Suppressor macrophage treated with lipopolysaccharide for 1 hour (primary cell): Measurements from ENCODE around the gene LDLRAD4.

ENCODE experiments used
- DNase-seq, 3 donors: peaks; one replicate each; pipeline ENCODE4 v3.0.0-alpha.2; 2020 to 2022

LDLRAD4 gene

DNA sequence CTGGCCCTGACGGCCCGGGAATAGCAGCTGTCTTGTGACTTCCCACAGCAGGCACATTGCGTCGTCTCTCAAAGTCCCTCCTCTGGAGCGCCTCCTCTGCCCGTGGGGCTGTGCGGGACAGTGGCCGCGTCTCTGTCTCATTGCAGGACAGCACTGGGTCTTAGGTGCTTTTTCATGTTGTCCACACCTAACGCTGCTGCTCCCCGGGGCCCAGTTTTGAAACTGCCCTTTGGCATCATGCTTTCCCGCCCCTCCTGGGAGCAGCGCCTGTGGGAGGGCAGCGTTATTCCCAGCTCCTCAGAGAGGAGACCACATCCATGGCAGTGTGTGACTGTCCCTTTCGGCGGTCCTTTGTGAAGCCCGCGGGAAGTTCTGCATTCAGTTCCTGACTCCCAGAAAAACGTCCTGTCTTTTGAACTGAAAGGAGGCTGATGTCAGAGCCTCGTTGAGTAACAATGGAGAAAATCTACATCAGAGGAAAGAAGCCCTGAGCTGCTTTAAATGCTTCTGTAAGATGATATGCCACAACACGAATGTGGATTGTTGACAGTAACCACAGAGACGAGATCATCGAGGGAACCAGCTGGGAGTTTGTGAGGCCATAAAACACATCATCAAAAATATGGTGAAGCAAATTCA, 281.8 kb downstream of the LDLRAD4 start:
- peak; percentile 12 to 30 (median 17) for DNase-seq

DNA sequence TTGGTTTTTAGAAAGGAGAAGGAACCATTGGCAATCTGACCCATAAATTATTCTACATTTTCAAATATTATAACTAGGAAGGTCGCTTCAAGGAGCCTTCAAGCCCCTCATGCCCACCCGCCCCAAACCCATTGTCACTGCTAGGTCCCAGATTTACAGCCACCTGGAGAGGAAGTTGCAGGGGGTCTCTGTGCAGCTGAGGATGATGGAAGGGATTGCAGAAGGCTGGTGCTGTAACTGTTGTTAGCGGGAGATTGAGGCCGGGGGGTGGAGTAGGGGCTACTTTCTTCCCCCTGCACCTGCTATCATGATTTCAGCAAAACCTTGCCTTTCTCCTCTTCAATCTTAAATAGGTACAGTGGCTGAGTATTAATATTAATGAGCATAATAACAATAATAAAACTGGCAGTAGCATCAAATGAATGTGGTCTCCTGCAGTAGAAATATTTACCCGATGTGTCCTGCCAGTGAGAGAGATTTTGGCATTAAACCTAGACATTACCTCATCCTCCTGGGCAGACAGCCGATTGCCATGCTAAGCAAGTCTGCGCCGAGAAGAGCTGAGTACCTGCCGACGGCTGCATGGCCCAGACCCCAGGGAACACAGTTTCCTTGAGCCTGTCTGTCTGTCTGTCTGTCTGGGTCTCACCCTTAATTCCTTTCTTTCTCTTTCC, 282.4 kb downstream of the LDLRAD4 start:
- DNase-seq = no peak

DNA sequence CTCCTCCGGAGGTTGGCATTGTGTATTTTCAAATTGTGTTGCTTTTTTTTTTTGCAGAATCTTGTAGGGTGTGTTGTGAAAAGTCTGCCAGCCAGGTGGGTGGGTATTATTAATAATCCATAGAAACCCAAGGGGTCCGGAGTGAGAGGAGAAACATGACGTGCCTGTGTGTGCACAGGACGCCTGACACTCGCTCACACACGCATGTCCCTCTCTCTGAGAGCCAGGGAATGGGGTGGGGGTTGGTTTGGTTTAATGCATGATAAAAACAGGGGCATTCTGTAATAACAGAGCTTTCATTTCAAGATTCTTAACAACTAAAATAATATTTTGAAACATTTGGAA, 283.0 kb downstream of the LDLRAD4 start:
- no peak for DNase-seq

DNA sequence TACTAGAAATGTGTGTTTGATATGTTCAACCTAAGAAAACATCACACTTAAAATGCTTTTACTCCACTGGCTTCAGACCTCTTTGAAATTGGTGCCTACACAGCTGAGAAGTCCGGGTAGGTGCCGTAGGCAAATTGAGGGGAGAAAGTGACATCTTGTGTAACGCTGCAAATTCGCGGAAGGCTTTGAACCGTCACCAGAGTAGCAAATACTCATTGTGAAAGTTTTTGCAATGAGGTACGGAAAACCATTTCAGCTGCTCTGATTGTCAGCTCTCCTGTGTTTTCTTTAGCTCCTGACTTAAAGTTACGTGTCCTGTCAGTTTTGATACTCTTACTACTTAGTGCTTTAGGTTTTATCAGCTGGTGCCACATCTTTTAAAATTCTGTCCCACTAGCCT, 283.3 kb downstream of the LDLRAD4 start:
- DNase-seq = no peak

DNA sequence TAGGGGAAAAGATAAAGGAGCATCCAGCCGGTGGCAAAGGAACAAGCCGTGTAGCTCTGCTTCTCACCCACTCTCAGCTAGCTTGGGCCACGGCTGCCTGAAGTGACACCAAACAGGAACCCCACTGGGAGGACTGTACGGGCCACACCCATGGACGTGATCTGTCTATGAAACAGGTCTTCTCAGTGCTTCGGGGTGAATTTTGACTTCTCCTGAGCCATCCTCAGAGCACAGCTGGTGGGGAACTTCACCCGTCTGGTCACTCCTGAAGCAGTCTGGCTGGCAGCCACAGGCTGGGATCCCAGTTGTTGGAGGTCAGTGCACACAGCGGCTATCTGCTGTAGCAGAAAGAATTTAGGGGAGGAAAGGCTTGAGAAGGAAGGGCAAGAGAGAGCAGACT, 284.0 kb downstream of the LDLRAD4 start:
- no peak for DNase-seq

DNA sequence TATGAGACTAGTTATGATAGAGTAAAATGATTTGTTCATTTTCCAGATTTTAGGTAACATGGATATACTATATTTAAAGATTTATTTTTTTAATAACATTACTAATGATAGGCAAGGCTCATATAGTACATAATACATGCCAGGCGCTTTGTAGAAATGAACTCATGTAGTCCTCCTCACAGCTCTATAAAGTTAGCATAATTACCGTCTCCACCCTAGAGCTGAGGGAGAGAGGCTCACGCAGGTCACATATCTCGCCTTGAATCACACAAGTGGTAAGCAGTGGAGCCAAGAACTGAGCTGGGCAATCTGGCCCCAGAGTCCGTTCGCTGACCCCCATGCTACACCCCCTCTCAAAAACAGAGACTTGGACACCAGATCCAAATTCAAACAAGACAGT, 285.3 kb downstream of the LDLRAD4 start:
- DNase-seq = no peak

DNA sequence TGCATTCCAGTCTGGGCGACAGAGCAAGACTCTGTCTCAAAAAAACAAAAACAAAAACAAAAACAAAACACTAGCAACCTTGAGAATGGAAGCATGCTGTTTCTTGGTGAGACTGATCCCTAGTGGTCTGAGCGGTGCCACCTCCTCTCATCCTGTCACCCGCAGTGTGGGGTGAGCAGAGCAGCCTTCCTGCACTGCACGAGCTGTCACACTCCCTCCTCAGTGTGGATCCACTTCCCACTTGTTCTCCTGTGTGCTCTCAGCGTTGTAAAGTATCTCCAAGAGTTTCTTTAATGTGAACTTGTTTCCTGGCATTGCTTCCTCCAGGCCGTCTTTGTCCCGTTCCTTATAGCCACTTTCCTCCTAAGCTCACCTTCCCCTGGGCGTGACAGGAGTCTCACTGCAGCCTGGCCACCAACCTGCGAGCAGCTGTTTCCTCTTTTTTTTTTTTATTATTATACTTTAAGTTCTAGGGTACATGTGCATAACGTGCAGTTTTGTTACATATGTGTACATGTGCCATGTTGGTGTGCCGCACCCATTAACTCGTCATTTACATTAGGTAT, 287.3 kb downstream of the LDLRAD4 start:
- no peak for DNase-seq

DNA sequence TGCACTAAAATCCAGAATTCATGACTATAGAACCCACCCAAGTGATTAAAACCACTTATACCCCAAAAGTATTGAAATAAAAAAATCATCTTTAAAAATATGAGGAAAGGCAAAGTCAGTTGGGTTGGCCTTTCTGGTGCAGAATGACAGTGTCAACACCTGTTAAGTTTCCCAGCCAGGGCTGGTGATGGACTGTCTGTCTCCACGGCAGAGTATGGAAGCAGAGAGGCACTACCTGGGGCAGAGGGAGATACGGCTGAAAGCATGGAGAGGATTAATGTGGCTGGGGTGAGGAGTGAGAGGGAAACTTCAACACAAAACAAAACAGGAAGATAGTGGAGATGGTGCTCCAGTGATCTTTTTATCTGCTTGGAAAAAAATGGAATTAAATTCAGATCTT, 292.0 kb downstream of the LDLRAD4 start:
- DNase-seq = no peak

DNA sequence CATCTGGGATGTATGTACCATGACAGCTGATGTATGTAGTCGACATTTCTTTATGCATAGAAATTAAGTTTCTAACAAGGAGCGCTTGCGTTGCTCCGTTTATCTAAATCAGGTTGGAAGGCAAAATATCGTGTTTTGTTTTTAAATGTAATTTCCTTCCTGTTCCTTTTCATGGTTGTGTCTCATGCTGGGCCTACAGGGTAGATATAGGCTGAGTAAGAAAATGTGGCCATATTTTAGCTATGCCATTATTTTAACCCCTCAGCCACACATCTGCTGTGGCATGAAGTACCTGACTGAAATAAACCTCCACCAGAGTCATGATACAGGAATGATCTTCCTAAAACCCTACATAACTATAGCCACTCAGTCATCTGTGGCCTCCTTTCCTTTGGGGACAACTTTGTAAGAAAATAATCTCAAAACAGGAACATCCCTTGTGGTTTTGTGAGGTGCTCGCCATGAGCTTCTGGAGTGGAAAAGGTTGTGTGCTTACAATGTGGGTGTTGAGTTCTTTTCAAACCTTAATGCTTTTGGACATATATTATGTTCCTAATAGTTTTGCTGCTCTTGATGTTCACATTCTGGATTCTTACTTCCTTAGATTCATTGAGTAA, 293.5 kb downstream of the LDLRAD4 start:
- DNase-seq = peak in 1 of 3 donors; percentile 9

DNA sequence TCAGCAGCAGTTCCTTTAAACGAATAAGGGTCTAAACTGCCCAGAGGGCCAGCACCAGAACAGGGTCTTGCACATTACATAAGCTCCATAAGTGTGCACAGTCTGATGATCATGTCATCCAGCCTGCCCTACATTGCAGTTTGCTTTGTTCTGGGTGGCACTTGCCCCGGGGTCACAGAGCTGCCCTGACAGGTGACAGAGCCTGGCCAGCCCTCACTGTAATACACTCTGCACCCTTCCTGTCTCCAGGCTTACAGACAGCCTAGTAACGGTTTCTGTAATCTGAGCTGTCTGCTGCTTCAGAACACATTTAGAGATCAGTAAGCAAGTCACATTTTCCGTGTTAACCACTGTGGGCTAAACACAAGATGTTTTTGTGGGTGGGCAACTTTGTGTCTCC, 294.5 kb downstream of the LDLRAD4 start:
- DNase-seq = no peak

DNA sequence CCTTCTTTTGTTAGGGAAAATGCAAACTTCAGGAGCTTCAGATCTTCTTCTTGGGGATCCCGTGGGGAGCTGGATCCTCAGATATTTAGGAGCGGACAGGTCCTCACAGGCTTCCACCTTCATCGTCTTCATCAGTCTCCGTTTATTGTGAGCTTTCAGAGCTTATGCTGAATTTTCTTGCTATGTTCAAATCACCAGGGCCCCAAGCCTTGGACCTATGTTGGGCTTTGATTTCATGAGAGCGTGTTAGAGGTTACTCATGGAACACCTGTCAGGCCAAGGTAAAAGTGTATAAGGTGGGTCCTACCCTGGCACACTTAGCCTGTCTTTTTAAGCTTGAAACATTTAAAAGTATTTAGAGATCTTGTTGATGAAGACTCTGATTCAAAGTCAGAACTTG, 294.9 kb downstream of the LDLRAD4 start:
- no peak for DNase-seq

DNA sequence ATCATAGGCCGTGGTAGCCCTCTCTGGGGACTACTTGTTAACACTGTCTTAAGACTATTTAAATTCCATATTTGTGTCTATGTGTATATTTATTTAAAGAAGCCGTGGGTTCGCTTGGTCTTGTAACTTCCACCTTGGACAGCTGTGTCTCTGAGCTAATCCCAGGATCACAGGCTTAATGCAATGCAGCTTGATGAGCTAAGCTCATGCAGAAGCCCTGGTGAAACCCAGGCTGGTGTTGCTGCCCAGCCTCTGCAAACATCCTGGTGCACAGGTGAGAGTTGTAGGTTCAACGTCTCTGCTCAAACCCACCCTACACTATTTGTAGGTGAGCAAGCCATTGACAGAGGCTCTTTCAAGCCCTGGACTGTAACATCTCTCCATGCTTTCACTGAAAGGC, 296.0 kb downstream of the LDLRAD4 start:
- no peak for DNase-seq

DNA sequence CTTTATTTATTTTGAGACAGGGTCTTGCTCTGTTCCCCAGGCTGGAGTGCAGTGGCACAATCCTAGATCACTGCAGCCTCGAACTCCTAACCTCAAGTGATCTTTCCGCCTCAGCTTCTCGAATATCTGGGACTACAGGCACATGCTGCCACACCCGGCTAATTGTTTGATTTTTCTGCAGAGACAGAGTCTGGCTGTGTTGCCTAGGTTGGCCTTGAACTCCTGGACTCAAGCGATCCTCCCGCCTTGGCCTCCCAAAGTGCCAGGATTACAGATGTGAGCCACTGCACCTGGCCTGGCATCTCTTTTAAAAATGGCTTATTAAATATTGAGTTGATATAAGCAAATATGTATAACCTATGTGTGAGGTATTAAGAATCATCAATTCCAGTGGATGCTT, 298.3 kb downstream of the LDLRAD4 start:
- no peak for DNase-seq

DNA sequence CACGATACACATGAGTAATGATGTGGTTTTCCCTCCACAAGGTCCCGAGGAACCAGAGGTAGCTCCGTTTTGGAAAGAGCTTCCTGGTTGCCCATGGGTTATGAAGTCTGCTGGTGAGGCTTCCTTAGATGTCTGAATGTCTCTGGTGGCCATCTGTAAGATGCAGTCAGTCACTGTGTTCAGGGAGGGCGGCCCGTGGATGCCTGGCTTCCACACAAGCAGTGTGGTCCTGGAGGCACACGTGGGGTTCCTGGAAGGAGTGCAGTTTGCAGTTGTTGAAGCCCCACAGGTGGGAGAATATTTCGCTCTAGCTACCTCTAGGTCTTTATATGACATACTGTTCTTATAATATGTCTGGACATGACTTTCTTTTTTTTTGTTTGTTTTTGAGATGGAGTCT, 298.8 kb downstream of the LDLRAD4 start:
- no peak for DNase-seq

DNA sequence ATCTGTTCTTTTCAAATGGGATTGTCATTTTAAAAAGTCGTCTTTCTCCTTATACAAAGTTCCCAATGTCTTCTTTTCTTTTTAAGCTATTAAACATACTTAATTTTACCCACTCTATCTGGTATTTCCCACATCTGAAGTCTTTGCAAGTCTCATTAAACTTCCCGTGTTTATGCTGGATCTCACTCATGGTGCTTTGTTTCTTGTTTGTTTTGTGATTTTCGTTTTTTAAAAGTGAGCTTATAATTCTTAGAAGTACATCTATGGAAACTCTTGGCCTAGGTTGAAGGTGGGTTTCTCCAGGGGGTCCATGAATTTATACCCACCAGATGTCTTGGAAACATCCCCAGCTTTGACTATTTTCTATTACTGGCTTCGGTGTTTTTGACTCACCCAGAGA, 299.8 kb downstream of the LDLRAD4 start:
- no peak for DNase-seq

DNA sequence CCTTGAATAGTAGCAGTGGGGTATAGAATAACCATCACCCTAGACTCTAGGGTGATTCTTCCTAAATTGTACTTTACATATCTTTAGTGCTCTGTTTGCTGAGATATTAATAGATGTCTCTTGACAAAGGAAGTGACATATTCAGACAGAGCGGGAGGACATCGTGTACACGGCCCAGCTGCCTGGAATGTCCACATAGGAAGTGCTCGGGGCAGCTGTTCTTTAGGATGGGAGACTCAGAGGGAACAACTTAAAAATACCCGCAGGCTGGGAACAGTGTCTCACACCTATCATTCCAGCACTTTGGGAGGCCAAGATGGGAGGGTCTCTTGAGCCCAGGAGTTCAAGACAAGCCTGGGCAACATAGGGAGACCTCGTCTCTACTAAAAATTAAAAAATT, 301.7 kb downstream of the LDLRAD4 start:
- peak; percentile 20 to 45 (median 30) for DNase-seq

DNA sequence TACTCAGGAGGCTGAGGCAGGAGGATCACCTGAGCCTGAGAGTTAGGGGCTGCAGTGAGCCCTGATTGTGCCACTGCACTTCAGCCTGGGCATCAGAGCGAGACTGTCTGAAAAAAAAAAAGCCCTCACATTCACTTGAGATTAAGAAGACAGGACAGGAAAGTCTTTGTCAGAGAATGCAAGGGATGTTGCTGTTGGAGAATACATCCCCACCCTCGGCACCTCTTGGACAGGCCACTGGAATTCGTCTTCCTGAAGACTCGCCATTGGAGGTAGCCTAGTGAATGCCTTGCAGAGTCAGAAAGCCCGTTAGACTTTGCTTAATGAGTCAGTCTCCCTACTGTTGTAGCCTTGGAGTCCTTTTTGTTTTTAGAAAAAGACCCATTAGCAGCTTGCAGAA, 302.2 kb downstream of the LDLRAD4 start:
- DNase-seq = no peak

DNA sequence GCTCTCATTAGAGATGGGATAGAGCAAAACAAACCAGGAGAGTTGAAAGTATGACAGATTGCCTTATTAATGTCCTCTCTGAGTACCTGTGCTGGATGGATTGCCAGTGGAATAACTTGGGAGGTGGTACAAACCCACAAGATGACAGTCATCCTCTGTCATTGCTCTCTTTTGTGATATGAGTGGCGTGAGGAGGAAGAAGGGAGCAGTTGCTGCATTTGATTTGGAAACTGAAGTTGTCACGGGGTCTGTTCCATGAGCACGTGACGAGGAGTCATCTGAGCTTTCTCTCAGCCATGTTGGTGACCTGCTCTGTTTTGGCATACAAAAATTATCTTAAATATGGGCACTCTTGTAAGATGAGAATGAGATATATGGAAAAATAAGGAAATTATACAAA, 302.9 kb downstream of the LDLRAD4 start:
- DNase-seq = peak; percentile 41 to 55 (median 46)

DNA sequence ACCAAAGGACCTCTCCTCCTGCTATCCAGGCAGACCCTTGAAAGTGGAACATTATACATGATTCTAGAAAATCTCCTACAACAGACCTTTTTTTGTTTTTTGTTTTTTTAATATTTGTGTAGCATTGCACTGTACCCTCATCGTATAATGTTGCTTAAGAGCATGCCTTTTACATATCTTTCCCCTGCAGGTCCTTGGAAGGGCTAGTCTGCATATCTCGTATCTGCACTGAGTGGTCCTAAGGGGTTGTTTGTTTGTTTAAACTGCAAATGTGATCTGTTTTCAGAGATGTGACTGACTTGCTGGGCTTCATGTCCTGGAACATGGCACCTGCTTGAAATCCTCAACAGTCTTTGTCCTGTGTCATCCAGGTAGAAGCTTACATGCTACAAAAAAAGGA, 303.7 kb downstream of the LDLRAD4 start:
- no peak for DNase-seq

DNA sequence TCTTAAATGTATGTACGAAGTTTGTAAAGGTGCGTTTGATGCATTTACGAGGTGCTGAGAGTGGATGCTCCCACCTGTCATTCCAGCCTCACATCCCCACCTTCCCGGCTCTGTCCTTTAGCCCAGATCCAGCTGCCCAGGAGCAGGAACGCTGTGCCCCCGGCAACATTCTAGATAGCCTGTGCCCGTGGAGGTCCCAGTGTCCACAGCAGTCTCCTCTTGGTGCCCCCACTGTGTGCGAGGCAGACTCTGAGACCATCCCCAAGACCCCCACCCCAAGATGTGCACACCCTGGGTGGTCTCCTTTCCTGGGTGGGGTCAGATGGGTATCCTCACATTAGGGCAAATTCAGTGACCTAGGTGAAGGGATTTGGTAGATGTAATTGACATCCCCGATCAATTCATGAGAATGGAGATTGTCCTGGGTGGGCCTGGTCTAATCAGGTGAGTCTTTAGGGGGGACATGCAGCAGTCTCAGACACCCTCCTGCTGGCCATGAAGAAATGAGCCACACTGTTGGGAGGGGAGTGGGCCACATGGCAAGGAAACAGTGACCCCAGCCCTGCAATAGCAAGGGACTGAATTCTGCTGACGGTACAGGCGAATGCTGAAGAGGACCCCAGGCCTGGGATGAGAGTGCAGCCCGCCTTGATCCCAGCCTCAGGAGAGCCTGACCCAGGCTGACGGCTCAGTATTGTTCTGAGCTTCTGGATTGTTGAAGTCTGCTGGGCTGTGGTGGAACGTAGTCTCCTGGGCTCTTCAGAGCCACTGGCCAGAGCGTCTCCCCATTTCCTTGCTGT, 304.5 kb downstream of the LDLRAD4 start:
- DNase-seq = no peak

DNA sequence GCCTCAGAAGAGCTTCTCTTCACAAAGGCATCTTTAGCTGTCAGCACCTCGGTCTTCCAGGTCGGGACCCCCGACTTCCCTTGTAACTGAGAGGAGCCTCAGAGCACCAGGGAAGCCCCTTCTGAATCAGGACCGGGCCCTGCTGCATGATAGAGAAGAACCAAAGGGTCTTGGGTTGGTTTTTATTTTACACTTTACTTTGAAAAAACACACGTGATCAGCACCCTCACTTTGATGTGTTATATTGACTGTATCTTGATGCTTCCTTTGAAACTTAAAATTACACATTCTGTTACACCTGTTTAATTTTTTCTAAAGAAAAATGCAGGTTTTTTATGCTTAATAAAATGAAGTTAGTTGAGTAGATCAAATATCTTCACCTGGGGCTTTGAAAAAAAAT, 305.5 kb downstream of the LDLRAD4 start:
- DNase-seq = no peak

DNA sequence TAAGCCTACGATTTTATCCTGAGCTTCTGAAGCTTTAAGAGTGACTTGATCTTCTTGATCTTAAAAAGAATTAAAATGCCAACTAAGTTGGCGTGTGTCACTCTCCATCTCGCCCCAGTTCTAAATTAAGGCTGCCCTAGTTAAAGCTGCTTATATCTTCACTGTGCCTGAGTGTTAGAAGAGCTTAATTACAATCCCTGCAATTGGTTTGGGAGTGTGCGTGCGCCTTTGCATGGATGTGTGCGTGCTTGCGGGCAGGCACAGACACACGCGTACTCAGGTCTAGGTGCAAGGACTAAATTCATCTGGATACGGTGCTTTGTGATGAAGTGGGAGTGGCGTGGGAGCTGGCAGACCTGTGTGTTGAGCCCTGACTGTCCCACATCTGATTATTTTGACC, 306.3 kb downstream of the LDLRAD4 start:
- no peak for DNase-seq

DNA sequence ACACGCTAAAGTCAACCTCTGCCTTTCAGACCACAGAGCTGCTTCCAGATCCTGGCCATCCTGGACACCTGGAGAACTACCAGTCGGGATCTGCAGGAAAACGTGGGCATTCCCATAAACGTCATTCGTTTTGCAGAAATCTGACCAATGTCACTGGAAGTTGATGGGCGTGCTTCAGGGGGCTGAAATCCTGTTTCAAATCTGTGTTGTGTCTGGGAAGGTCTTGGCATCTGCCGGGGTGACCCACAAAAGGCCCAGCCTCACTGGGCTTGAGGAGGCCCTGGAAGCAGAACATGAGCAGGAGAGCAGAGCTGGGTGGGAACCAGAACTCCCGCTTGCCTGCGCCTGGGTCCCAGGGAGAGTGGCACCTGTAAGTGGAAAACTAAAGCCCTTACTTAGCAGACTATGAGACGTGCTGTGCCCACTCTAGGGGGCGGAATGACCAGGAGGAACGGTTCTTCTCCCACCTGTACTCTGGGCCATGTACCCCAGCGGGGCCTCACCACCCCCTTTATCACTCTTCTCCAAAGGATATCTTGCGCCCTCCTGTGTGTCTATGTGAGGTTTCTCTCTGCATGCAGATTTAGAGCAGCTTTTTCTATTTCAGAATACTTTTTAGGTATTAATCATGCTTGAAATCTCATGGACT, 306.9 kb downstream of the LDLRAD4 start:
- no peak for DNase-seq
